ENCODE measurements around the gene C1orf115. TPM values are rescaled to one million over a fixed set of nuclear protein-coding genes. Genes with fewer than 3 reads are reported as not detected.
"Not testable (repeated sequence)": the region's sequence is repeated elsewhere in the genome, so short reads cannot be mapped to it uniquely, and the experiment has no call there.

The C1orf115 gene
- total RNA-seq, 4 donors from 2014 or later, result 27.4 to 63.0 (median 38.9) TPM

GRCh38 chr1:220717800-220718640 lies 27.9 kb downstream of the C1orf115 start:
- DNase-seq (ENCODE audit: low spot score) (no peak), ATAC-seq (ENCODE audit: low FRiP score) (no peak)
- TF ChIP-seq CTCF (IDR thresholded peaks at IDR 0.05), result no peak

DNA sequence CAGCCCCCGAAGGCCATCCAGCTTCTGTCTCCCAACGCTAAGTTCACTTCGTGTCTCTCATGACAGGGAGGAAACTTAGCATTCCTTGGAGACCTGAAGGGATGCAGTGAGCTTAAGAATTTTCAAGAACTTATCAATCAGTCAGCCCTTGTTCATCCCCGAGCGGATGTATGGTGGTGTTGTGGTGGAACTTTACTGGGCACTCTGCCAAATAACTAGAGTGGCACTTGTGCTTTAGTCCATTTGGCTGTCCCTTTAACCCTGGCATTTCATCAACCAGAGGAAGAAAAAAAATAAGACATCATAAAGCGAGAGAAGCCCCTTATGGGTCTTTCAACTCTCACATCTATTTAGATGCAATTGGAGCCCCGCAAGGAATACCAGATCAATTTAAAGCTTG lies 31.1 kb downstream of the C1orf115 start:
- ATAC-seq (ENCODE audit: low FRiP score), result not testable (repeated sequence)

GRCh38 chr1:220726634-220727033 lies 36.5 kb downstream of the C1orf115 start:
- no peak for TF ChIP-seq CTCF (IDR thresholded peaks at IDR 0.05)
- DNase-seq (ENCODE audit: low spot score) (no peak), ATAC-seq (ENCODE audit: low FRiP score) (no peak)

More for the DNA sequence above, 31.1 kb downstream of the C1orf115 start:
- DNase-seq (ENCODE audit: low spot score), result not testable (repeated sequence)

GRCh38 chr1:220727519-220727918 lies 37.4 kb downstream of the C1orf115 start:
- no peak for TF ChIP-seq CTCF (IDR thresholded peaks at IDR 0.05)
- DNase-seq (ENCODE audit: low spot score) (no peak), ATAC-seq (ENCODE audit: low FRiP score) (no peak)

- TF ChIP-seq CTCF (IDR thresholded peaks at IDR 0.05), result no peak
- DNase-seq (ENCODE audit: low spot score) (no peak), ATAC-seq (ENCODE audit: low FRiP score) (no peak)
These were observed 40.3 kb downstream of the C1orf115 start for GRCh38 chr1:220730486-220730885.

DNA sequence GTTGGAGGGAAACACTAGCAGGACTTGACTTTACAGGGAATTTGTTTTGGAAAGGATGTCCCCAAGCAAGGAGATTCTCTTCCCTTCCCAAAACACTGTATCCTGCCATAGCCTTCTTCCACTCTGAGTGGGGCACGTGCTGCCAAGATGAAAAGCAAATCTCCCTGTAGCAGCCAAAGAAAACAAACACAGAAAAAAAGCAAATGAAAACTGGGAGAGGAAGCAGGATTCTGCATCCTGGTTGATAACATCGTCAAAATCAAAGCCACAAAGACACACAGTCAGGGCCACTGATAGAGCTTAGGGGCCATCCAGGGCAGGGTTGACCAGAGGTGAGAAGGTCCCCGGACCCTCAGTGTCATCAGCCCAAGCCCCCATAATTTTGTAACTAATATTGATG lies 42.0 kb downstream of the C1orf115 start:
- no peak for TF ChIP-seq CTCF (IDR thresholded peaks at IDR 0.05)
- DNase-seq (ENCODE audit: low spot score) (no peak), ATAC-seq (ENCODE audit: low FRiP score) (no peak)

GRCh38 chr1:220732621-220733020 lies 42.5 kb downstream of the C1orf115 start:
- TF ChIP-seq CTCF (IDR thresholded peaks at IDR 0.05), result no peak
- DNase-seq (ENCODE audit: low spot score), result no peak
- ATAC-seq (ENCODE audit: low FRiP score), result no peak
